Caco-2 (cell line): ENCODE results near the gene TEX101. TPM values are rescaled to one million over a fixed set of nuclear protein-coding genes. Genes with fewer than 3 reads are reported as not detected.

Experiments
- BruUV-seq: library from RNA; stranded (reverse); fragments of 400-500 nt; replicated peaks from 2 replicates; lab custom pipeline; 2021; lab: Mats Ljungman, UMichigan
- CTCF ChIA-PET: fragments of 300-600 bp; sonication (Branson Sonifier 250); formaldehyde crosslinking; loops from one replicate; lab custom pipeline; 2022; ENCODE audit warnings: antibody characterized with exemption; lab: Charles Lee
- POLR2A ChIA-PET: fragments of 300-600 bp; sonication (Branson Sonifier 250); formaldehyde crosslinking; loops from one replicate; lab custom pipeline; 2022; ENCODE audit warnings: antibody characterized with exemption; lab: Charles Lee
- DNase-seq, 2 experiments: peaks; one replicate each; pipeline versions ENCODE4 v3.0.0 to v3.0.0-alpha.2; 2020 to 2022
- H3K27me3 ChIP-seq: replicated peaks from 2 replicates; pipeline ENCODE4 v1.6.0; 2011; ENCODE audit warnings: low read length; ENCODE audit not compliant: control insufficient read depth, insufficient read depth
- H3K36me3 ChIP-seq: 2 replicates; pipeline ENCODE4 v1.5.1; 2011; ENCODE audit warnings: low read length; ENCODE audit not compliant: control insufficient read depth, insufficient read depth
- H3K4me1 ChIP-seq: fragments of 250-450 bp; sonication (Bioruptor Pico); 2 replicates; pipeline ENCODE4 v1.5.1; 2020; ENCODE audit warnings: mild to moderate bottlenecking
- H3K4me3 ChIP-seq: 2 replicates; pipeline ENCODE4 v1.5.1; 2011; ENCODE audit warnings: low read depth, mild to moderate bottlenecking, control low read depth, low read length
- H3K9me3 ChIP-seq: fragments of 250-450 bp; sonication (Bioruptor Pico); 2 replicates; pipeline ENCODE4 v1.5.1; 2020; ENCODE audit warnings: mild to moderate bottlenecking, moderate library complexity
- H3K27ac Mint-ChIP-seq: one replicate; pipeline ENCODE4 v1.8.0; 2022; ENCODE audit warnings: mixed read lengths; ENCODE audit not compliant: unreplicated experiment
- H3K27me3 Mint-ChIP-seq: one replicate; pipeline ENCODE4 v1.8.0; 2022; ENCODE audit warnings: mixed read lengths; ENCODE audit not compliant: insufficient read depth, unreplicated experiment
- H3K36me3 Mint-ChIP-seq: one replicate; pipeline ENCODE4 v1.8.0; 2022; ENCODE audit warnings: mild to moderate bottlenecking, mixed read lengths; ENCODE audit not compliant: insufficient read depth, unreplicated experiment
- H3K4me1 Mint-ChIP-seq: one replicate; pipeline ENCODE4 v1.8.0; 2022; ENCODE audit warnings: low read depth, mixed read lengths; ENCODE audit not compliant: unreplicated experiment
- H3K4me3 Mint-ChIP-seq: one replicate; pipeline ENCODE4 v1.8.0; 2022; ENCODE audit warnings: mild to moderate bottlenecking, moderate library complexity, mixed read lengths; ENCODE audit not compliant: unreplicated experiment
- H3K9me3 Mint-ChIP-seq: one replicate; pipeline ENCODE4 v1.8.0; 2022; ENCODE audit warnings: mixed read lengths; ENCODE audit not compliant: unreplicated experiment
- intact Hi-C: fragments of 100-400 bp; cut with micrococcal nuclease; formaldehyde crosslinking; loops from one replicate; pipeline ENCODE4 v1.10.0; 2022; ENCODE audit not compliant: unreplicated experiment
- total RNA-seq: library from RNA; stranded (reverse); gene quantifications from 2 replicates; pipeline ENCODE4 v1.2.3, GENCODE V29; 2022
- TF ChIP-seq, protein P1 (sequence below), 2 experiments: fragments of 200-600 bp in 1 of 2; IDR thresholded peaks; 1 replicate in 1 of 2; 2 replicates in 1 of 2; pipeline versions ENCODE4 v1.5.1 to v1.8.0; 2011 to 2022; ENCODE audit warnings: antibody characterized with exemption in 1 of 2, control low read depth in 1 of 2, inconsistent platforms in 1 of 2, low read depth in 1 of 2, low read length in 1 of 2, mild to moderate bottlenecking in 1 of 2, moderate library complexity in 1 of 2; ENCODE audit not compliant: insufficient read depth in 1 of 2, severe bottlenecking in 1 of 2, unreplicated experiment in 1 of 2

Gene TEX101
- total RNA-seq, 1 experiment from 2014 or later, result not detected

DNA sequence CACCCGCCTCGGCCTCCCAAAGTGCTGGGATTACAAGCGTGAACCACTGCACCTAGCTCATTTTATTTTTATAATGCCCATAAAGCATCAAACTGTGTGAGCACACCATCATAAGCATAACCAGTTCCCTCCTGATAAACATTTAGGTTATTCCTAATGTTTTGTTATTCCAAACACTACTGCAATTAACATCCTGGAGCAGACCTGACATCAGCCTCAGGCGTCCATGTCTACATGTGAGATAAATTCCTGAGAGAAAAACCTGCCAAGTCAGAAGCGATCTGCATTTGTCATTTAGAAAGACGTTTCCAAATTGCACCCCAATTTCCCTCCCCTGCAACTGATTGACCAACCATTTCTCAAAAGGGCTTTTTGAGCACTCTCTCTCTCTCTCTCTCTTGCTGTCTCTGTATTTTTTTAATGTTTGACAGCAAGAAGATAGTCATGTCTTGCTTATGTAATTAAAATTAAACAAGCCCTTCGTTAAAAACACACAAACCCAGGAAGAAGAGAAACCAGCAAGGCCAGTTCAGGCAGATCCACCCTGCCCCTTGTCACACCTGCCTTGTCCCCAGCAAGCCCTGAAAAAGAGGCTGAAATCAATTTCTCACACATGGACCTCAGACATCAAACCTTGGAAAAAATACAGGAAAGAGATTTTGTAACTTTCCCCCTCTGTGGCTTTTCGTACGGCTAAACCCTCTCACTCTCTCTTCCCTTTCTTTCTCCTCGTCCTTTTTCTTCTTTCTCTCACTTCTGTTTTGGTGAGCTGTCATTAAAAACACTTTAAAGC is 40.8 kb downstream of the TEX101 start:
- no TSS peak for BruUV-seq

DNA sequence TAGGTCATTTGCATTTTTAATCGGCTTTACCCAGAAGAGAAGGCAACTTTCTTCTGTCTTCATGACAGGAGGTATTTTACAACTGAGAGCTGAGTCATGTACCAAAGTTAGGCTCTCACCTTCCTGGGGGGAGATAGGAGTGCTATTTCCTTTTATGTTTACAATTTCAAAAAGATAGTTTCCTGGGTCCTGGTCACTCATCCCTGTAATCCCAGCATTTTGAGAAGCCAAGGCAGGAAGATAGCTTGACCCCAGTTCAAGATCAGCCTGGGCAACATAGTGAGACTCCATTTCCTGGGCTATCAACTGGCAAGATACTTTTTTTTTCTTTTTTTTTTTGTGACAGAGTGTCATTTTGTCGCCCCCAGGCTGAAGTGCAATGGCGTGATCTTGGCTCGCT is 43.1 kb downstream of the TEX101 start:
- CTCF ChIA-PET, result interaction anchor here (1.2 kb wide), 1 partner anchor 11 kb away, joined by 4 read pairs; no protein-coding TSS in a partner anchor

More for the DNA sequence above, 40.8 kb downstream of the TEX101 start:
- Histone ChIP-seq H3K36me3 (no peaks in the 10 kb centered on the region), H3K4me1 (peaks cover 10% of the 10 kb centered on the region; the same call in 1 of the 2 replicates), H3K4me3 (no peak overlapping the region), H3K9me3 (no peaks in the 10 kb centered on the region), H3K27me3 (no peaks in the 10 kb centered on the region)
- no peaks in the 10 kb centered on the region for H3K36me3 Mint-ChIP-seq
- peak in 1 of 2 experiments; percentile 40 for DNase-seq
- H3K27me3 Mint-ChIP-seq, result no peaks in the 10 kb centered on the region
- peaks cover 12% of the 10 kb centered on the region for H3K4me1 Mint-ChIP-seq
- H3K9me3 Mint-ChIP-seq, result peaks cover 18% of the 10 kb centered on the region
- CTCF ChIA-PET, result interaction anchor here (0.6 to 0.7 kb wide), 2 partner anchors 8 to 928 kb away, joined by 4 to 5 read pairs; no protein-coding TSS in a partner anchor
- peak overlapping the region; percentile 52 for H3K4me3 Mint-ChIP-seq
- POLR2A ChIA-PET, result no interaction called here
- H3K27ac Mint-ChIP-seq, result peak overlapping the region; percentile 69
- intact Hi-C loops, result loop anchor here (1.0 kb wide), 1 partner anchor 8 kb away; no protein-coding TSS in a partner anchor
- TF ChIP-seq, protein P1, sequence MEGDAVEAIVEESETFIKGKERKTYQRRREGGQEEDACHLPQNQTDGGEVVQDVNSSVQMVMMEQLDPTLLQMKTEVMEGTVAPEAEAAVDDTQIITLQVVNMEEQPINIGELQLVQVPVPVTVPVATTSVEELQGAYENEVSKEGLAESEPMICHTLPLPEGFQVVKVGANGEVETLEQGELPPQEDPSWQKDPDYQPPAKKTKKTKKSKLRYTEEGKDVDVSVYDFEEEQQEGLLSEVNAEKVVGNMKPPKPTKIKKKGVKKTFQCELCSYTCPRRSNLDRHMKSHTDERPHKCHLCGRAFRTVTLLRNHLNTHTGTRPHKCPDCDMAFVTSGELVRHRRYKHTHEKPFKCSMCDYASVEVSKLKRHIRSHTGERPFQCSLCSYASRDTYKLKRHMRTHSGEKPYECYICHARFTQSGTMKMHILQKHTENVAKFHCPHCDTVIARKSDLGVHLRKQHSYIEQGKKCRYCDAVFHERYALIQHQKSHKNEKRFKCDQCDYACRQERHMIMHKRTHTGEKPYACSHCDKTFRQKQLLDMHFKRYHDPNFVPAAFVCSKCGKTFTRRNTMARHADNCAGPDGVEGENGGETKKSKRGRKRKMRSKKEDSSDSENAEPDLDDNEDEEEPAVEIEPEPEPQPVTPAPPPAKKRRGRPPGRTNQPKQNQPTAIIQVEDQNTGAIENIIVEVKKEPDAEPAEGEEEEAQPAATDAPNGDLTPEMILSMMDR (IDR thresholded peaks at IDR 0.05; ENCODE audit: insufficient read depth in 1 of 2, low read depth in 1 of 2, low read length in 1 of 2, severe bottlenecking in 1 of 2, unreplicated experiment in 1 of 2), result no peak

More for the DNA sequence above, 43.1 kb downstream of the TEX101 start:
- TF ChIP-seq, protein P1 (IDR thresholded peaks at IDR 0.05; ENCODE audit: insufficient read depth in 1 of 2, low read depth in 1 of 2, low read length in 1 of 2, severe bottlenecking in 1 of 2, unreplicated experiment in 1 of 2), result no peak
- H3K9me3 Mint-ChIP-seq, result no peaks in the 10 kb centered on the region
- Histone ChIP-seq H3K9me3 (no peaks in the 10 kb centered on the region), H3K27me3 (no peaks in the 10 kb centered on the region), H3K36me3 (no peaks in the 10 kb centered on the region; the same call in none of the 2 replicates), H3K4me1 (peaks cover 10% of the 10 kb centered on the region; the same call in 1 of the 2 replicates), H3K4me3 (no peak overlapping the region)
- no peaks in the 10 kb centered on the region for H3K27me3 Mint-ChIP-seq
- no peak for DNase-seq
- H3K27ac Mint-ChIP-seq, result no peak overlapping the region
- BruUV-seq, result no TSS peak
- POLR2A ChIA-PET, result no interaction called here
- intact Hi-C loops, result no loop called here
- peaks cover 5% of the 10 kb centered on the region for H3K36me3 Mint-ChIP-seq
- H3K4me1 Mint-ChIP-seq, result peaks cover 12% of the 10 kb centered on the region
- H3K4me3 Mint-ChIP-seq, result no peak overlapping the region
